ENCODE measurements around the gene HAO2.

The HAO2 gene

DNA sequence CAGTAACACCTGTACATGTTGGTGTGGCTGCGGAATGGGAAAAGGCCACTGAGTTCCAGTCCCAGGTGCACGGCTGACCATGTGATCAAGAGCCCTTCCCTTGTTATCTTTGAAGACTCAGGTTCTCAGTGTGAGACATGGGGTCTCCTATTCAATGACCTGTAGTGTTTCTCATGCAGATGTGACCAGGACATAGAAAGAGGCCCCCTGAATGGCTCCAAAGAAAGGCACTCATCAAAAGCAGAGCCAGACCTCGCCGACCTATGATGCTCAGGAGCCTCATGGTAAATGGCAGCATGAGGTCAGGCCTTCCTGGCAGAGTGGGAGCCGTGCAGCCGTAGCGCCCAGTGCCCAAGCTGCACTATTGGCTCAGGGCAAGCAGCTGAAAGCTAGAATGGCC is 42.3 kb upstream of the HAO2 start:
- DNase-seq (ENCODE audit: low read depth), result no peak
- H3K4me3 ChIP-seq (ENCODE audit: low read depth, low read length), result no peak overlapping the region

DNA sequence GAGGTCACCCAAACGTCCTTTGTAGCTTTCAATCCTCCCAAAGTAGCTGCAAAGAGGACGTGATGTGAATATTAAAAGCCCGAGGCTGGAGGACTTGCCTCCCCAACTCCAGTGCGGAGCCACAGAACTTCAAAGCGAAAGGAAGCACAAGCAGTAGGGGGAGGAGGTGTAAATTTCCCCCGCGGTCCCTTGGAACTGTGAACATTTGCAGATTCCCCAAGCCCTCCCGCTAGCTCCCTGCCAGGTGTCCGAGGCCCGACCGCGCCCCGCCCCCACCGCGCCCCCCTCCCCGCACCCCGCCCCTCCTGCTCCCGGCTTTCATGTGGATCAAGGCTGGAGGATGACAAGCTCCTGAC is 41.5 kb upstream of the HAO2 start:
- TF ChIP-seq, protein P1, sequence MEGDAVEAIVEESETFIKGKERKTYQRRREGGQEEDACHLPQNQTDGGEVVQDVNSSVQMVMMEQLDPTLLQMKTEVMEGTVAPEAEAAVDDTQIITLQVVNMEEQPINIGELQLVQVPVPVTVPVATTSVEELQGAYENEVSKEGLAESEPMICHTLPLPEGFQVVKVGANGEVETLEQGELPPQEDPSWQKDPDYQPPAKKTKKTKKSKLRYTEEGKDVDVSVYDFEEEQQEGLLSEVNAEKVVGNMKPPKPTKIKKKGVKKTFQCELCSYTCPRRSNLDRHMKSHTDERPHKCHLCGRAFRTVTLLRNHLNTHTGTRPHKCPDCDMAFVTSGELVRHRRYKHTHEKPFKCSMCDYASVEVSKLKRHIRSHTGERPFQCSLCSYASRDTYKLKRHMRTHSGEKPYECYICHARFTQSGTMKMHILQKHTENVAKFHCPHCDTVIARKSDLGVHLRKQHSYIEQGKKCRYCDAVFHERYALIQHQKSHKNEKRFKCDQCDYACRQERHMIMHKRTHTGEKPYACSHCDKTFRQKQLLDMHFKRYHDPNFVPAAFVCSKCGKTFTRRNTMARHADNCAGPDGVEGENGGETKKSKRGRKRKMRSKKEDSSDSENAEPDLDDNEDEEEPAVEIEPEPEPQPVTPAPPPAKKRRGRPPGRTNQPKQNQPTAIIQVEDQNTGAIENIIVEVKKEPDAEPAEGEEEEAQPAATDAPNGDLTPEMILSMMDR (IDR thresholded peaks at IDR 0.05; ENCODE audit: low read depth, low read length), result no peak
- no peak for TF ChIP-seq MYC (IDR thresholded peaks at IDR 0.05; ENCODE audit: low read depth, low read length)
- no peak for TF ChIP-seq POLR2A (IDR thresholded peaks at IDR 0.05; ENCODE audit: extremely low read depth, insufficient read length)
- TF ChIP-seq, protein P2, sequence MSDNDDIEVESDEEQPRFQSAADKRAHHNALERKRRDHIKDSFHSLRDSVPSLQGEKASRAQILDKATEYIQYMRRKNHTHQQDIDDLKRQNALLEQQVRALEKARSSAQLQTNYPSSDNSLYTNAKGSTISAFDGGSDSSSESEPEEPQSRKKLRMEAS (IDR thresholded peaks at IDR 0.05; ENCODE audit: low read depth, low read length), result no peak
- no peak for DNase-seq (ENCODE audit: low read depth)
- H3K4me3 ChIP-seq (ENCODE audit: low read depth, low read length), result no peak overlapping the region

More for the DNA sequence above, 42.3 kb upstream of the HAO2 start:
- TF ChIP-seq, protein P2 (IDR thresholded peaks at IDR 0.05; ENCODE audit: low read depth, low read length), result no peak
- TF ChIP-seq MYC (IDR thresholded peaks at IDR 0.05; ENCODE audit: low read depth, low read length), result no peak
- TF ChIP-seq POLR2A (IDR thresholded peaks at IDR 0.05; ENCODE audit: extremely low read depth, insufficient read length), result no peak
- TF ChIP-seq, protein P1 (IDR thresholded peaks at IDR 0.05; ENCODE audit: low read depth, low read length), result no peak

DNA sequence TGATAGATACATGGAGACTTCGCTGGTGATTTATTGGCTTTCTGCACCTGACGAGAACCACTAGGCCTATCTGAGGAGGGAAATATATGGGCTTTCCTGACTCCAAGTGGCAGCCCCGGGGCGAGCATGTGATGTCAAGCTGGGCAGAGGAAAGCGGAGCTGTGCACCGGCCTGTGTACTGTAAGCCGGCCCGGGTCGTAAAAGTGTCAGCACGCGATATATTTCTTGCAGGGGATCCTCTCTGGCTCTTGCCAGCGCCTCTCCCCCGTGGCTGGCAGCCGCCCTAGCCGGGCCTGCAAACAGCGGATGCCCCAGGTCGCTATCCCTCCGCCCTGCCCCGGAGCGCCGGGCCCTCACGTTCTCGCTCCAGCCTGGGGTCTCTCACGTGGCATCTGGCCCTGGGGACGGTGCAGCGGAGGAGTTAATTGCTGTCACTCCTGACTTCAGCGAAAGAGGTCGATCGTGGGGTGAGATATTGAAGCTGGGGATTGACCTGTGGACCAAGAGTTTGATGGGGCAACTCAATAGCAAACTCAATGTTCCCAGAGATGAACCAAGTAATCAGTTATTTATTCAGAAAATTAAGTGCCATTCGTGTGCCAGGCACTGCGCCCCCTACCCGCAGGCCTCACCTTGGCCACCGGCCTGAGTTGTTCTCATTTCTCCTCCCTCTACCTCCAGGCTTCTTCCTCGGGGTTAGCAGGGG is 41.0 kb upstream of the HAO2 start:
- TF ChIP-seq MYC (IDR thresholded peaks at IDR 0.05; ENCODE audit: low read depth, low read length), result no peak
- TF ChIP-seq, protein P1 (IDR thresholded peaks at IDR 0.05; ENCODE audit: low read depth, low read length), result peak; percentile 41
- H3K4me3 ChIP-seq (ENCODE audit: low read depth, low read length), result no peak overlapping the region
- peak; percentile 13 for DNase-seq (ENCODE audit: low read depth)

DNA sequence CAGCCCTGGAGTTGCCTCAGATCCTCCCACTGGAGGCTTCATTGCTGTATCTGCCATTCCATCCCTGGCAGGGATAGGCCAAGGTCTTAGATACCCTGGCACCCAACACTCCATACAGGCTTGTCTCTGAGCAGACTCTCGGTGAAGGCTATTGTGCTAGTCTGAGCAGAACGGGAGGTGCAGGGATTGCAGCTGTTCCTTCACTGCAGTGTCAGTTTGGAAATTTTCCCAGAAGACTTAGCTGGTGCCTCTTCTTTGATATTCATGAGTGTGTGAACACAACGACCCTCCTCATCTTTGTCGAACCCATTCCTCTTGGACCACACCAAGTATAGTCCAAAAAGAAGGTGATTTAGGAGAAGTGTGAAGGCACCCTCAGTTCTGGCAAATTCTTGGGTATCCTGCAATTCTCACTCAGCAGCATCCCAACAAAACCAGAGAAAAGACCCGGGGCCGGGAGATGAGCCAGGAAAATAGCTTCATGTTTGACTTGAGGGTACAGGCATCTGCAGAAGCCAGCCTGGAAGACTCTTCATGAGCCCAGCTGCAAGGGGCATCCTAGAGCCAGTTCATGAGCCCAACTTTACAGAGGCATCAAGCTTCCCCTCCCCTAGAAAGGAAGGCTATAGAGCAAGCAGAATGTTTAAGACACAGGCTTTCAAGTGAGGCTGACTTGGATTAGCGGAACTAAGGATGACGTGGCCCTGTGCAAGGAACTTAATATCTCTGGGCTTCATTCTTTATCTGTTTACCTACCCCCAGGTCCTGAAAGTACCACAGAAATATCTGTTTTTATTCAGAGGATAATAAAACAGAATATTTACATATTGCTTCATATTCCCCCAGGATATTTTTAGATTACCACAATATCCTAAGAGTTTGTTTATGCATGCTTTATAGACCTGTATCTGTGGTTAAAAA is 38.8 kb upstream of the HAO2 start:
- TF ChIP-seq POLR2A (IDR thresholded peaks at IDR 0.05; ENCODE audit: extremely low read depth, insufficient read length), result no peak
- no peak for TF ChIP-seq MYC (IDR thresholded peaks at IDR 0.05; ENCODE audit: low read depth, low read length)
- TF ChIP-seq, protein P1 (IDR thresholded peaks at IDR 0.05; ENCODE audit: low read depth, low read length), result no peak
- TF ChIP-seq, protein P2 (IDR thresholded peaks at IDR 0.05; ENCODE audit: low read depth, low read length), result no peak
- DNase-seq (ENCODE audit: low read depth), result no peak

DNA sequence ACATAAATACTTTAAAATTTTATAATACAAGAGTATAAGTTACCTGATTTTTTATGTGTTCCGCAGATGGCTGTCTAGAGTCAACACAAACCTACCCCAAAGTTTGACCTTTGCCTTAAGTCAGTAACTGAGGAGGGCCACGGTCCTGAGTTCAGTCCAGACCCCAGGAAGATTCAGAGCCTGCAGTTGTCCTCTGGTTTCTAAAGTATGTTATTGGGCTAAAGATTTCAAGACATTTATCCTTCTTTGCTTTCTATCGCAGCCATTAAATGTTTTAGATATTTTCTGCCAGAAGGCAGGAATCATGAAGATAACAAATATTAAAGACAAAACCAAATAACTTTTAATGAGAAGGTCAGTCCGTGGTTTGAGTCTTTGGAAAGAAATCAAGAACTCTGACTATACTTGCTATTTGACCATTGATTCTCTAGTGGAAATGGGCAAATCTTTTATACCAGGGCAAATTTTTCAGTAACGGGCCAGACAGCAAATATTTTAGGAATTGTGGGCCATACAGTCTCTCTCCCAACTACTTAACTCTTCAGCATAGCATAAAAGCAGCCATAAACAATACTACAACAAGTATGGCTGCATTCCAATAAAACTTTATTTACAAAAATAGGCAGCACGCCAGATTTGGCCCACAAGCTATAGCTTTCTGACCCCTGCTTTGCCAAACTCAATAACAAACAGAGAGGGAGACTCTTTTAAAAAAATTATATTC is 38.0 kb upstream of the HAO2 start:
- no peak for DNase-seq (ENCODE audit: low read depth)
- no peak overlapping the region for H3K4me3 ChIP-seq (ENCODE audit: low read depth, low read length)
- TF ChIP-seq POLR2A (IDR thresholded peaks at IDR 0.05; ENCODE audit: extremely low read depth, insufficient read length) (no peak), MYC (IDR thresholded peaks at IDR 0.05; ENCODE audit: low read depth, low read length) (no peak)
- TF ChIP-seq, protein P1 (IDR thresholded peaks at IDR 0.05; ENCODE audit: low read depth, low read length), result no peak
- TF ChIP-seq, protein P2 (IDR thresholded peaks at IDR 0.05; ENCODE audit: low read depth, low read length), result no peak

More for the DNA sequence above, 38.8 kb upstream of the HAO2 start:
- no peak overlapping the region for H3K4me3 ChIP-seq (ENCODE audit: low read depth, low read length)
